Spinal cord (tissue), 10 donors: ENCODE data around the gene PRRT4. TPM values are rescaled to one million over a fixed set of nuclear protein-coding genes. Genes with fewer than 3 reads are reported as not detected.

Source experiments
- DNase-seq, 6 donors: peaks; one replicate each; pipeline versions ENCODE4 v3.0.0 to v3.0.0-alpha.2; 2013 to 2015; ENCODE audit warnings: low spot score in 6 of 6, low read depth in 4 of 6
- H3K27ac ChIP-seq: one replicate; pipeline ENCODE4 v1.5.1; 2013; ENCODE audit warnings: low read depth, low read length, control low read depth
- H3K27me3 ChIP-seq: one replicate; pipeline ENCODE4 v1.6.1; 2013; ENCODE audit warnings: low read length; ENCODE audit not compliant: control insufficient read depth, insufficient read depth
- H3K36me3 ChIP-seq: one replicate; pipeline ENCODE4 v1.6.1; 2013; ENCODE audit warnings: low read length; ENCODE audit not compliant: control insufficient read depth, insufficient read depth
- H3K4me1 ChIP-seq: one replicate; pipeline ENCODE4 v1.6.1; 2013; ENCODE audit warnings: low read length; ENCODE audit not compliant: control insufficient read depth, insufficient read depth
- H3K4me3 ChIP-seq: one replicate; pipeline ENCODE4 v1.5.1; 2013; ENCODE audit warnings: low read depth, low read length, control low read depth
- H3K9me3 ChIP-seq: one replicate; pipeline ENCODE4 v1.6.1; 2013; ENCODE audit warnings: low read length; ENCODE audit not compliant: control insufficient read depth, insufficient read depth
- WGBS: methylation state at CpG from one replicate; pipeline ENCODE4 v1.1.5; 2013; ENCODE audit warnings: missing lambda C conversion rate; ENCODE audit not compliant: insufficient coverage; 5-methylcytosine and 5-hydroxymethylcytosine counted together
- polyA plus RNA-seq, 2 donors: library from polyadenylated mRNA; unstranded; fragments of 120-200 nt; gene quantifications; one replicate each; pipeline ENCODE4 v1.2.1, GENCODE V29; 2013; ENCODE audit not compliant: insufficient read length in 2 of 2
- total RNA-seq, 2 donors: library from RNA; depleted of rRNA in 1 of 2; stranded (reverse); fragments of 120-200 nt in 1 of 2; fragments of >200 nt in 1 of 2; gene quantifications; one replicate each; pipeline versions ENCODE4 v1.2.3 to v1.2.4, GENCODE V29; 2013 to 2014
- donor health status: healthy.

PRRT4 gene
- total and polyA plus RNA-seq, 4 donors = 4.0 to 43.8 (median 20.9) TPM

DNA sequence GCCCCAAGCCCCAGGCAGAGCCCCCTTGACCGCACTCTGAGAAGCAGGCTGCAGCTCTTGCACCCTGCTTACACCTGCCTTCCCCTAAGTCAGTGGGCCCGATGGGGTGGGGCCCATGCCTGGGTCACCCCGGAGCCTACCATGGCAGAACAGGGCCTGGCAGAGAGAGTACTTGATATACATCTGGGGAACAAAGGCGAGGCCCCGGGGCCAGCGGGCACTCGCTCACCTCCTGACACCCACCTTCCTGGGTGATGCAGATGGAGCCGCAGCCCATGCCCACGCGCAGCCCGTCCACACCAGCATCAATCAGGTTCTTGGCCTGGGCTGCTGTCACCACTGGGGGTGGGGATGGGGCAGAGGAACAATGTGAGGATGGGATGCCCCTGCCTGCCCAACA lies 34.9 kb upstream of the PRRT4 start:
- Histone ChIP-seq H3K9me3 (no peaks in the 10 kb centered on the region), H3K27me3 (no peaks in the 10 kb centered on the region), H3K27ac (no peak overlapping the region), H3K4me1 (no peaks in the 10 kb centered on the region), H3K4me3 (no peak overlapping the region), H3K36me3 (peaks cover 84% of the 10 kb centered on the region)
- WGBS = 100% methylated on average over 5 of the region's 11 CpGs
- no peak for DNase-seq

DNA sequence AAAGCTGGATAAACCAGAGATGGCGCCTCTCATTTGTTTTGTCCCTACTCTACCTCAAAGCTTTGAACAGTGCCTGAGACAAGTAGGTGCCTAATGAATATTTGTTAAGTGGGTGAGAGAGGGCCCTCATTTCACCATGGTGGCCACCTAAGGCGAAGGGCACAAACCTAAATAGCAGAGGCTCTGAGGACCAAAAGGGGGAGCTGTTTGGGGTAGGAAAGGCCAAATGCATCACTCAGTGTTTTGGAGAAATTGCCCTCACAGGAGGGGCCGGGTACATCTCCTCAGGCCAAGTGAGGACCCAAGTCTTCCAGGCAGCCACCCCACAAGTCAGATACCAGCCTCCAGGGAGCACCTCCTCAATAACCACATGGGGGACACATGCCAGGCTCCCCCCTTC lies 34.3 kb upstream of the PRRT4 start:
- Histone ChIP-seq H3K4me3 (no peak overlapping the region), H3K36me3 (peaks cover 78% of the 10 kb centered on the region), H3K4me1 (no peaks in the 10 kb centered on the region), H3K9me3 (no peaks in the 10 kb centered on the region), H3K27ac (no peak overlapping the region), H3K27me3 (no peaks in the 10 kb centered on the region)
- WGBS = 94% methylated on average over 2 of the region's 3 CpGs
- no peak for DNase-seq

DNA sequence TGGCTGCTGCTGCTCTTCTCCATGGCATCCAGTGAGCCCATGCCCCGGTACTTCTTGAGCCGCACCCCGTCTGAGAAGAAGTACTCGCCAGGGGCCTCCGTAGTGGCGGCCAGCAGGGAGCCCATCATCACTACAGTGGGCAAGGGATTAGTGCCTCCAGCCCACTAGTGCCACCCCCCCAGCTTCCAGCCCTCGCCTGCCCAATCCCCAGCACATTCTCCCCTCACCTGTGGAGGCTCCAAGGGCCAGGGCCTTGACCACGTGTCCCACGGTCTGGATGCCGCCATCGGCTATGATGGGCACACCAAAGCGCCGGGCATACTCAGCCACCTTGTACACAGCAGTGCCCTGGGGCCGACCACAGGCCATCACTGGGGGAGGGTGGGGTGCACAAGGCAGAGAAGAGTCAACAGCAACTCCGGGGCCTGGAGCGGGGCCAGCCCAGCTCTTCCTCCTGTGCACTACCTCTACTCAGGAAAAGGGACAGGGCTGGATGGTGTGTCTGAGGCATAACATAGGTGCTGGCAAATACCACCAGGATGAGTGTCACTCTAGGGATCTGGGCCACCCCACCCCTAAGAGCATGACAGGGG lies 33.5 kb upstream of the PRRT4 start:
- no peak overlapping the region for H3K4me3 ChIP-seq
- H3K27ac ChIP-seq = no peak overlapping the region
- no peaks in the 10 kb centered on the region for H3K4me1 ChIP-seq
- WGBS = 96% methylated on average over 14 of the region's 16 CpGs
- H3K27me3 ChIP-seq = no peaks in the 10 kb centered on the region
- H3K9me3 ChIP-seq = no peaks in the 10 kb centered on the region
- peaks cover 70% of the 10 kb centered on the region for H3K36me3 ChIP-seq
- no peak for DNase-seq

DNA sequence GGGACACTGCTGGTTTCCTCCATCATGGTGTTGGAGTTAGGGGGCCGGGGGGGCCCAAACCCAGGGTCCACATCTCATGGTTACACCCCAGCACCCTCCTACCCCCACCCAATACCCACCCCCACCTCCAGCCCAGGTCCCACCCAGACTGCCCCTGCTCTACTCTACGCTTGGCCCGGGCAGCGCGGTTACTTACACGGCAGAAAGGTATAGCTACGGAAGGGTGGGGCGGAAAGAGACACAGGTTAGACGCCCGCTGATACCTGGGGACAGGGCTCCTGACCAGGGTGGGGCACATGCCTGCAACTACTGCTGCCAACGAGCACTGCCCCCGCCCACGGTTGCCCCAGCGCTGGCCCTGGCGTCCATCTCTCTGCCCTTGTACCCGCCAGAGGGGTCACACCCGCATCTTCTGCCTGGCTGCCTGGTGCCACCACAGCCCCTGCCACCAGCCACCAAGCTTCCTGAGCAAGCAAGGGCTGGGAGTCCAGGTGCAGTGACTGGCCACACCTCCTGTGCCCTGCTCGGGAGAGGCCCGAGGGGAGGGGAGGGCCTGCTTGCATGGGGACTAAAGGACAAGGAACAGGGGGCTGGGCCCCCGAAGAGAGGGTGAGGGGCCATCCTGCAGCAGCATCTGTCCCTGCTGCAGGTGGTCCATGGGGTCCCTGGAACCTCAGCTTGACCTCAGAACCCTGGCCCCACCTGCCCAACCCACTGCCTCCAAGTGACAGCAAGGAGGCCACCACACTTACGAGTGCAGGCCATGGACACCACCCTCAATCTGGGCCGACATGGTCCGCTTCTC lies 32.2 kb upstream of the PRRT4 start:
- Histone ChIP-seq H3K27me3 (no peaks in the 10 kb centered on the region), H3K27ac (no peak overlapping the region), H3K36me3 (peaks cover 69% of the 10 kb centered on the region), H3K9me3 (no peaks in the 10 kb centered on the region), H3K4me1 (peaks cover 10% of the 10 kb centered on the region), H3K4me3 (no peak overlapping the region)
- 89% methylated on average over 19 of the region's 23 CpGs for whole genome bisulfite sequencing
- DNase-seq = no peak

- no peak for DNase-seq
- Histone ChIP-seq H3K36me3 (peaks cover 58% of the 10 kb centered on the region), H3K27me3 (peaks cover 5% of the 10 kb centered on the region), H3K4me1 (peaks cover 12% of the 10 kb centered on the region), H3K9me3 (no peaks in the 10 kb centered on the region), H3K27ac (no peak overlapping the region), H3K4me3 (no peak overlapping the region)
- 92% methylated on average over 12 of the region's 18 CpGs for WGBS
Observed at GRCh38 chr7:128392446-128393327, 31.2 kb upstream of the PRRT4 start.

GRCh38 chr7:128391805-128392204 lies 30.3 kb upstream of the PRRT4 start:
- Histone ChIP-seq H3K27me3 (peaks cover 5% of the 10 kb centered on the region), H3K4me3 (no peak overlapping the region), H3K9me3 (no peaks in the 10 kb centered on the region), H3K36me3 (peaks cover 57% of the 10 kb centered on the region), H3K4me1 (peaks cover 21% of the 10 kb centered on the region), H3K27ac (no peak overlapping the region)
- DNase-seq = no peak
- 95% methylated on average over 7 of the region's 7 CpGs for WGBS

DNA sequence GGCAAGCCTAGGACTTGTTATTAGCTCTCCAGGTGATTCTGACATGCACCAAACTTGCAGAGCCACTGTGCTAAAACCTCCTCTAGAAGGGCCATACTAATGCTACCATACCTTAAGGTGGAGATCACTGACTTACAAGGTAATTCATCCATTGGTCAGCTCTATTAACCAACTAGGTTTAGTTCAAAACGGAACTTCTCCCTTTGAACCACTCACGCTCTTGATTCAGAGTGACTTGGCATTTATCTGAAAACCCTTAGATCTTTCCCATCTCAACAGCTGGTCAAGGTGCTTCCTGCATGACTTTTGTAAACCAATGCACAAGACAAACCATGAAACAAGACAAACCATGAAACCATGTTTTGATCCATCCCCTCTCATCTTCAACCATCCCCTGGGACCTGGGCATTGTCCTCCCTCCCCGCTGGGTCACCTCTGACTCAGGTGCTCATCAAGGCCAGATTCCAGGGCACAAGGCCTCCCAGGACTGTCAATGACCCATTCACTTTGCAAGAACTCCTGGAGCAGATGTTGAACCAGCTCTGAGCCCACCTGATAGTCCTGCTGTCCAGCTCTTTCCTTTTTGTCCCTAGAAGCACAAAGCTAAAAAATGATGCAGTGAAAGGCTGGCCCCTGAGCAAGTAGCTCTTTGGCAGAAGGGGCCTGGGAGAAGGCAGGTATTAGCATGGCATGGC lies 29.5 kb upstream of the PRRT4 start:
- no peak for DNase-seq
- Histone ChIP-seq H3K36me3 (peaks cover 49% of the 10 kb centered on the region), H3K27ac (no peak overlapping the region), H3K27me3 (peaks cover 5% of the 10 kb centered on the region), H3K4me3 (no peak overlapping the region), H3K9me3 (no peaks in the 10 kb centered on the region), H3K4me1 (peaks cover 21% of the 10 kb centered on the region)
- 89% methylated on average over 3 of the region's 3 CpGs for WGBS

DNA sequence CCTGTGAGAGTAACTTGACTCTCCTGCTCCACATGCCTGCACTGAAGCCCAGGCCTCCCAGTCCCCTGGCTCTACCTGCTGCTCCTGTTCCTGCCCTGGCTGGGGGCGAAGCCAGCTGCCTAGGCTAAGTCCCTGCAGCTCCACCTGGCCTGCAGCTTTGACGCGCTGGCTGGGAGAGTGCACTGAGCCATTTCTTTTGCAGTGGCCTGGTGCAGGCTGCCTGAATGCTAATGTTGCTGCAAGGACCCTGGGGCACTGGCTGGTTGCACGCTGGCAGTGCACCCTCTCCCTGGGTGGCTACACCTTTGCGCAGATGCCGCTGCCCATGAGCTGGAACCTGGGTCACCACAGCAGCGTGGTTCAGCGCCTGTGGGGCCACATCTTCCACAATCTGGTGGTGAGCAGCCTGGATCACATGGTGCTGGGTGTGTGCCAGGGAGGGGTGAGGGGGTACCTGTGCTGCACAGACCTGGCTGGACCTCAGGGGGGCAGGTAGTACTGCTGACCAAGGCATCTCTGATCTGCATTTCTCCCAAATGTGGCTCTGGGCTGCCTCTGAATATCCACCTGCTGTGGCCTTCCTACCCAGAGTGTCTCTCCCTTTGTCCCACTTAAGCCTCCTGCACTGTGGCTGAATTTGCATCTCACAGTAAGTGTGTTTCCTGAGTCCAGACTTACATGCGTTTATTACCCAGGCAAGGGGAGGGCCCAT lies 28.3 kb upstream of the PRRT4 start:
- peaks cover 21% of the 10 kb centered on the region for H3K4me1 ChIP-seq
- no peak overlapping the region for H3K4me3 ChIP-seq
- WGBS = 79% methylated on average over 9 of the region's 9 CpGs
- H3K9me3 ChIP-seq = no peaks in the 10 kb centered on the region
- H3K36me3 ChIP-seq = peaks cover 37% of the 10 kb centered on the region
- DNase-seq = no peak
- H3K27me3 ChIP-seq = peaks cover 5% of the 10 kb centered on the region
- H3K27ac ChIP-seq = no peak overlapping the region
